HepG2 (cell line): ENCODE results near the gene ICAM3. TPM values are rescaled to one million over a fixed set of nuclear protein-coding genes. Genes with fewer than 3 reads are reported as not detected.
A peak's percentile ranks its signal among the peaks of the same experiment; 100 is the strongest.

Source experiments
- ARID2 ChIP-seq: sonication (generic); formaldehyde crosslinking; IDR thresholded peaks from 2 replicates; pipeline ENCODE4 v1.8.1; 2022; ENCODE audit warnings: mild to moderate bottlenecking, missing genetic modification reagents, borderline replicate concordance
- ATF1 ChIP-seq: IDR thresholded peaks from 2 replicates; pipeline ENCODE4 v1.6.1; 2016; ENCODE audit warnings: mild to moderate bottlenecking, control low read depth
- CCAR2 ChIP-seq: fragments of 200-400 bp; formaldehyde crosslinking; optimal IDR thresholded peaks from 2 replicates; pipeline ENCODE3; 2018; ENCODE audit warnings: low read depth, mild to moderate bottlenecking, low read length, moderate library complexity
- FIP1L1 ChIP-seq: fragments of 200-400 bp; formaldehyde crosslinking; IDR thresholded peaks from 2 replicates; pipeline ENCODE4 v1.6.1; 2018; ENCODE audit warnings: low read depth, mild to moderate bottlenecking, low read length, moderate library complexity, borderline replicate concordance; ENCODE audit not compliant: insufficient read depth
- HES4 ChIP-seq: sonication (generic); formaldehyde crosslinking; IDR thresholded peaks from 2 replicates; pipeline ENCODE4 v1.9.0; 2021; ENCODE audit warnings: mild to moderate bottlenecking, missing genetic modification reagents, borderline replicate concordance
- HNRNPK ChIP-seq: fragments of 200-400 bp; formaldehyde crosslinking; IDR thresholded peaks from 2 replicates; pipeline ENCODE4 v1.6.1; 2018; ENCODE audit warnings: low read length, low read depth, moderate library complexity, mild to moderate bottlenecking; ENCODE audit not compliant: poor library complexity, severe bottlenecking
- NR2F2 ChIP-seq: IDR thresholded peaks from 2 replicates; pipeline ENCODE4 v1.6.1; 2012; ENCODE audit warnings: low read depth, inconsistent platforms, borderline replicate concordance
- PHF21A ChIP-seq: sonication (generic); formaldehyde crosslinking; IDR thresholded peaks from 2 replicates; pipeline ENCODE4 v1.5.0; 2020; ENCODE audit warnings: mild to moderate bottlenecking, missing genetic modification reagents
- TRIM24 ChIP-seq: sonication (generic); formaldehyde crosslinking; IDR thresholded peaks from 2 replicates; pipeline ENCODE4 v1.8.0; 2022; ENCODE audit warnings: mild to moderate bottlenecking, missing genetic modification reagents
- ZBTB2 ChIP-seq: sonication (generic); formaldehyde crosslinking; IDR thresholded peaks from 2 replicates; pipeline ENCODE4 v1.8.0; 2022; ENCODE audit warnings: low read depth, missing genetic modification reagents
- ZNF282 ChIP-seq: fragments of 450-650 bp; IDR thresholded peaks from 2 replicates; pipeline ENCODE4 v1.6.1; 2018; ENCODE audit not compliant: partially characterized antibody
- ZNF512 ChIP-seq: sonication (generic); formaldehyde crosslinking; IDR thresholded peaks from 2 replicates; pipeline ENCODE4 v1.4.0; 2020; ENCODE audit warnings: mild to moderate bottlenecking, missing genetic modification reagents
- ZNF564 ChIP-seq: sonication (generic); formaldehyde crosslinking; IDR thresholded peaks from 2 replicates; pipeline ENCODE4 v1.8.1; 2023; ENCODE audit warnings: mild to moderate bottlenecking, missing genetic modification reagents
- ZNF737 ChIP-seq: sonication (generic); formaldehyde crosslinking; IDR thresholded peaks from 2 replicates; pipeline ENCODE4 v1.5.0; 2020; ENCODE audit warnings: missing genetic modification reagents, mild to moderate bottlenecking, borderline replicate concordance
- polyA plus RNA-seq, 8 experiments: library from polyadenylated mRNA; depleted of rRNA in 3 of 8; stranded (reverse) in 7 of 8; unstranded in 1 of 8; fragments of >200 nt; fragmentation: Illumina TruSeq in 4 of 8; extraction: Trizol in 4 of 8; gene quantifications; 2 replicates each; pipeline versions ENCODE4 v1.2.1 to v1.2.3, GENCODE V29; 2011 to 2016; ENCODE audit warnings: low read depth in 4 of 8, missing spikeins in 1 of 8, mixed read lengths in 1 of 8; ENCODE audit not compliant: insufficient read depth in 1 of 8
- total RNA-seq, 5 experiments: library from RNA; depleted of rRNA; stranded (reverse); fragments of >200 nt; fragmentation: Illumina TruSeq; extraction: Trizol; gene quantifications; 2 replicates each; pipeline ENCODE4 v1.2.3, GENCODE V29; 2016; ENCODE audit warnings: low read depth in 1 of 5
- TF ChIP-seq, protein P1 (sequence below): sonication (generic); formaldehyde crosslinking; IDR thresholded peaks from 2 replicates; pipeline ENCODE4 v1.4.0; 2020; ENCODE audit warnings: missing genetic modification reagents, borderline replicate concordance
- TF ChIP-seq, protein P2 (sequence below): sonication (generic); formaldehyde crosslinking; IDR thresholded peaks from 2 replicates; pipeline ENCODE4 v1.9.0; 2021; ENCODE audit warnings: mild to moderate bottlenecking, missing genetic modification reagents

Gene ICAM3
- total and polyA plus RNA-seq, 2 of the 13 experiments (the other 11 are each of a cell fraction or from before 2014, with no cell fraction given) = 14.1 to 21.0 TPM

DNA sequence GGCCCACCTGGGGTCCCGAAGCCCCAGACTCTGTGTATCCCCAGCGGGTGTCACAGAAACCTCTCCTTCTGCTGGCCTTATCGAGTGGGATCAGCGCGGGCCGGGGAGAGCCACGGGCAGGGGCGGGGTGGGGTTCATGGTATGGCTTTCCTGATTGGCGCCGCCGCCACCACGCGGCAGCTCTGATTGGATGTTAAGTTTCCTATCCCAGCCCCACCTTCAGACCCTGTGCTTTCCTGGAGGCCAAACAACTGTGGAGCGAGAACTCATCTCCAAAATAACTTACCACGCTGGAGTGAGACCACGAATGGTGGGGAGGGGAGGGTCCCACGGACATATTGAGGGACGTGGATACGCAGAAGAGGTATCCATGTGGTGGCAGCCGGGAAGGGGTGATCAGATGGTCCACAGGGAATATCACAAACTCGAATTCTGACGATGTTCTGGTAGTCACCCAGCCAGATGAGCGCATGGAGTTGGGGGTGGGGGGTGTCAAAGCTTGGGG is 50.7 kb downstream of the ICAM3 start (continued):
- TF ChIP-seq ZNF512 (CRISPR knock-in tag) (no peak), ZNF282 (no peak), TRIM24 (CRISPR knock-in tag) (no peak), PHF21A (peak; percentile 51), FIP1L1 (no peak), CCAR2 (no peak), HES4 (CRISPR knock-in tag) (no peak), ATF1 (no peak), ZNF737 (CRISPR knock-in tag) (no peak), NR2F2 (no peak), HNRNPK (no peak), ZBTB2 (CRISPR knock-in tag) (no peak), ZNF564 (0 out of 2 replicates have a peak, but pooled peaks have one; percentile 22), ARID2 (CRISPR knock-in tag) (no peak)
- TF ChIP-seq, protein P1, sequence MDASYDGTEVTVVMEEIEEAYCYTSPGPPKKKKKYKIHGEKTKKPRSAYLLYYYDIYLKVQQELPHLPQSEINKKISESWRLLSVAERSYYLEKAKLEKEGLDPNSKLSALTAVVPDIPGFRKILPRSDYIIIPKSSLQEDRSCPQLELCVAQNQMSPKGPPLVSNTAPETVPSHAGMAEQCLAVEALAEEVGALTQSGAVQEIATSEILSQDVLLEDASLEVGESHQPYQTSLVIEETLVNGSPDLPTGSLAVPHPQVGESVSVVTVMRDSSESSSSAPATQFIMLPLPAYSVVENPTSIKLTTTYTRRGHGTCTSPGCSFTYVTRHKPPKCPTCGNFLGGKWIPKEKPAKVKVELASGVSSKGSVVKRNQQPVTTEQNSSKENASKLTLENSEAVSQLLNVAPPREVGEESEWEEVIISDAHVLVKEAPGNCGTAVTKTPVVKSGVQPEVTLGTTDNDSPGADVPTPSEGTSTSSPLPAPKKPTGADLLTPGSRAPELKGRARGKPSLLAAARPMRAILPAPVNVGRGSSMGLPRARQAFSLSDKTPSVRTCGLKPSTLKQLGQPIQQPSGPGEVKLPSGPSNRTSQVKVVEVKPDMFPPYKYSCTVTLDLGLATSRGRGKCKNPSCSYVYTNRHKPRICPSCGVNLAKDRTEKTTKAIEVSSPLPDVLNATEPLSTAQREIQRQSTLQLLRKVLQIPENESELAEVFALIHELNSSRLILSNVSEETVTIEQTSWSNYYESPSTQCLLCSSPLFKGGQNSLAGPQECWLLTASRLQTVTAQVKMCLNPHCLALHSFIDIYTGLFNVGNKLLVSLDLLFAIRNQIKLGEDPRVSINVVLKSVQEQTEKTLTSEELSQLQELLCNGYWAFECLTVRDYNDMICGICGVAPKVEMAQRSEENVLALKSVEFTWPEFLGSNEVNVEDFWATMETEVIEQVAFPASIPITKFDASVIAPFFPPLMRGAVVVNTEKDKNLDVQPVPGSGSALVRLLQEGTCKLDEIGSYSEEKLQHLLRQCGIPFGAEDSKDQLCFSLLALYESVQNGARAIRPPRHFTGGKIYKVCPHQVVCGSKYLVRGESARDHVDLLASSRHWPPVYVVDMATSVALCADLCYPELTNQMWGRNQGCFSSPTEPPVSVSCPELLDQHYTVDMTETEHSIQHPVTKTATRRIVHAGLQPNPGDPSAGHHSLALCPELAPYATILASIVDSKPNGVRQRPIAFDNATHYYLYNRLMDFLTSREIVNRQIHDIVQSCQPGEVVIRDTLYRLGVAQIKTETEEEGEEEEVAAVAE (CRISPR knock-in tag) = no peak
- TF ChIP-seq, protein P2, sequence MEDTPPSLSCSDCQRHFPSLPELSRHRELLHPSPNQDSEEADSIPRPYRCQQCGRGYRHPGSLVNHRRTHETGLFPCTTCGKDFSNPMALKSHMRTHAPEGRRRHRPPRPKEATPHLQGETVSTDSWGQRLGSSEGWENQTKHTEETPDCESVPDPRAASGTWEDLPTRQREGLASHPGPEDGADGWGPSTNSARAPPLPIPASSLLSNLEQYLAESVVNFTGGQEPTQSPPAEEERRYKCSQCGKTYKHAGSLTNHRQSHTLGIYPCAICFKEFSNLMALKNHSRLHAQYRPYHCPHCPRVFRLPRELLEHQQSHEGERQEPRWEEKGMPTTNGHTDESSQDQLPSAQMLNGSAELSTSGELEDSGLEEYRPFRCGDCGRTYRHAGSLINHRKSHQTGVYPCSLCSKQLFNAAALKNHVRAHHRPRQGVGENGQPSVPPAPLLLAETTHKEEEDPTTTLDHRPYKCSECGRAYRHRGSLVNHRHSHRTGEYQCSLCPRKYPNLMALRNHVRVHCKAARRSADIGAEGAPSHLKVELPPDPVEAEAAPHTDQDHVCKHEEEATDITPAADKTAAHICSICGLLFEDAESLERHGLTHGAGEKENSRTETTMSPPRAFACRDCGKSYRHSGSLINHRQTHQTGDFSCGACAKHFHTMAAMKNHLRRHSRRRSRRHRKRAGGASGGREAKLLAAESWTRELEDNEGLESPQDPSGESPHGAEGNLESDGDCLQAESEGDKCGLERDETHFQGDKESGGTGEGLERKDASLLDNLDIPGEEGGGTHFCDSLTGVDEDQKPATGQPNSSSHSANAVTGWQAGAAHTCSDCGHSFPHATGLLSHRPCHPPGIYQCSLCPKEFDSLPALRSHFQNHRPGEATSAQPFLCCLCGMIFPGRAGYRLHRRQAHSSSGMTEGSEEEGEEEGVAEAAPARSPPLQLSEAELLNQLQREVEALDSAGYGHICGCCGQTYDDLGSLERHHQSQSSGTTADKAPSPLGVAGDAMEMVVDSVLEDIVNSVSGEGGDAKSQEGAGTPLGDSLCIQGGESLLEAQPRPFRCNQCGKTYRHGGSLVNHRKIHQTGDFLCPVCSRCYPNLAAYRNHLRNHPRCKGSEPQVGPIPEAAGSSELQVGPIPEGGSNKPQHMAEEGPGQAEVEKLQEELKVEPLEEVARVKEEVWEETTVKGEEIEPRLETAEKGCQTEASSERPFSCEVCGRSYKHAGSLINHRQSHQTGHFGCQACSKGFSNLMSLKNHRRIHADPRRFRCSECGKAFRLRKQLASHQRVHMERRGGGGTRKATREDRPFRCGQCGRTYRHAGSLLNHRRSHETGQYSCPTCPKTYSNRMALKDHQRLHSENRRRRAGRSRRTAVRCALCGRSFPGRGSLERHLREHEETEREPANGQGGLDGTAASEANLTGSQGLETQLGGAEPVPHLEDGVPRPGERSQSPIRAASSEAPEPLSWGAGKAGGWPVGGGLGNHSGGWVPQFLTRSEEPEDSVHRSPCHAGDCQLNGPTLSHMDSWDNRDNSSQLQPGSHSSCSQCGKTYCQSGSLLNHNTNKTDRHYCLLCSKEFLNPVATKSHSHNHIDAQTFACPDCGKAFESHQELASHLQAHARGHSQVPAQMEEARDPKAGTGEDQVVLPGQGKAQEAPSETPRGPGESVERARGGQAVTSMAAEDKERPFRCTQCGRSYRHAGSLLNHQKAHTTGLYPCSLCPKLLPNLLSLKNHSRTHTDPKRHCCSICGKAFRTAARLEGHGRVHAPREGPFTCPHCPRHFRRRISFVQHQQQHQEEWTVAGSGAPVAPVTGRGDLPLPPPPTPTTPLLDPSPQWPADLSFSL (CRISPR knock-in tag) = no peak
